Esophagus muscularis mucosa (tissue), 4 donors: ENCODE results near the gene EPHA6.

ENCODE experiments used
- CTCF ChIP-seq, 3 experiments: fragments of 200-600 bp in 2 of 3; fragments of 450-650 bp in 1 of 3; sonication (generic) in 2 of 3; IDR thresholded peaks; one replicate each; pipeline ENCODE4 v1.5.1; 2017 to 2019; ENCODE audit warnings: antibody characterized with exemption in 3 of 3, mild to moderate bottlenecking in 2 of 3, moderate library complexity in 1 of 3
- EP300 ChIP-seq: sonication (generic); formaldehyde crosslinking; IDR thresholded peaks from one replicate; pipeline ENCODE4 v1.6.1; 2017; ENCODE audit warnings: antibody characterized with exemption
- POLR2A ChIP-seq: fragments of 450-650 bp; IDR thresholded peaks from one replicate; pipeline ENCODE4 v1.6.1; 2017; ENCODE audit warnings: antibody characterized with exemption, moderate library complexity, mild to moderate bottlenecking, low read depth
- POLR2AphosphoS5 ChIP-seq, 2 donors: sonication (generic); formaldehyde crosslinking; IDR thresholded peaks; one replicate each; pipeline ENCODE4 v1.6.1; 2017; ENCODE audit warnings: antibody characterized with exemption in 2 of 2

GRCh38 chr3:96959474-96959873 is 145.1 kb downstream of the EPHA6 start:
- no peak for TF ChIP-seq POLR2A
- TF ChIP-seq CTCF (IDR thresholded peaks at IDR 0.05): no peak
- TF ChIP-seq POLR2AphosphoS5 (IDR thresholded peaks at IDR 0.05): no peak
- no peak for TF ChIP-seq EP300
